Measurements from ENCODE around the gene LGR6.

Gene LGR6

DNA sequence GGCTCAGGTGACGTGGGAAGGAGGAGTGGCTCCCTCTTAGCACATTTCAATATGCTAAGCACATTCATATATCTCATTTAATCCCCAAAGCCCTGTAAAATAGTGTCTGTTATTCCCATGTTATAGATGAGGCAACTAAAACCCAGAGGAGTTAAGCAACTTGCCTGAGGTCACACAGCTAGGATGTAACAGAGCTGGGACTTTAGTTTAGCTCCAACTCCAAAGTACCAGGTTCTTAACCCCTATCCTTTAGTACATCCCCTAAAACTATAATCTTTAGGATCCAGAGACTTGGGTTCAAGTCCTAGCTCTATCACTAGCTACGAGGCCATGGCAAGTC is 48.5 kb downstream of the LGR6 start:
- no CpG with 5 or more reads among the region's 2 CpGs for WGBS (ENCODE audit: insufficient coverage, insufficient read length)
- Histone ChIP-seq H3K36me3 (ENCODE audit: control insufficient read depth, insufficient read depth, low read length) (no peaks in the 10 kb centered on the region), H3K4me3 (ENCODE audit: low read length) (no peak overlapping the region), H3K4me1 (ENCODE audit: control insufficient read depth, insufficient read depth, low read length) (no peaks in the 10 kb centered on the region), H3K27ac (ENCODE audit: low read length) (no peak overlapping the region), H3K27me3 (ENCODE audit: control insufficient read depth, insufficient read depth, low read length) (no peaks in the 10 kb centered on the region), H3K9me3 (ENCODE audit: control insufficient read depth, insufficient read depth, low read length) (no peaks in the 10 kb centered on the region)
- no peak for DNase-seq (ENCODE audit: low read depth, low spot score)

DNA sequence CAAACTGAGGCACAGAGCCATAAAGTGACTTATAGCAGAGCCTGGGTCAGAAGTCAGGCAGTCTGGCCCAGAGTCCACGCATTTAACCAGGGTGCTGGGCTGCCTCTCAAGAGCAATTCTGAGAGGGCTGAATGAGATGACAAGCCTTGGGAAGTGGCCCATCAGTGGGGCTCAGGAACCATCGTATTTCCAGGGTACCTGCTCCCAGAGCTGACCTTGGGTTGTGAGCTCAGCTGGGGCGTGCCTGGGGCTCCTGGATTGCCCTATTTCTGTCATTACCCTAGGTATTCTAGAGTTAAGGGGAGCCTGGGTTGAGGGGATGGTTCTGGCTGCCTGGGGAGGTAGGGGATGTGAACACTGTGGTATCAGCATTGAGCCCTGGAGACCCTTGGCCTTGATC is 49.4 kb downstream of the LGR6 start:
- Histone ChIP-seq H3K27me3 (ENCODE audit: control insufficient read depth, insufficient read depth, low read length) (no peaks in the 10 kb centered on the region), H3K36me3 (ENCODE audit: control insufficient read depth, insufficient read depth, low read length) (no peaks in the 10 kb centered on the region), H3K27ac (ENCODE audit: low read length) (no peak overlapping the region), H3K4me3 (ENCODE audit: low read length) (no peak overlapping the region), H3K9me3 (ENCODE audit: control insufficient read depth, insufficient read depth, low read length) (no peaks in the 10 kb centered on the region), H3K4me1 (ENCODE audit: control insufficient read depth, insufficient read depth, low read length) (no peaks in the 10 kb centered on the region)
- no CpG with 5 or more reads among the region's 3 CpGs for WGBS (ENCODE audit: insufficient coverage, insufficient read length)
- no peak for DNase-seq (ENCODE audit: low read depth, low spot score)

DNA sequence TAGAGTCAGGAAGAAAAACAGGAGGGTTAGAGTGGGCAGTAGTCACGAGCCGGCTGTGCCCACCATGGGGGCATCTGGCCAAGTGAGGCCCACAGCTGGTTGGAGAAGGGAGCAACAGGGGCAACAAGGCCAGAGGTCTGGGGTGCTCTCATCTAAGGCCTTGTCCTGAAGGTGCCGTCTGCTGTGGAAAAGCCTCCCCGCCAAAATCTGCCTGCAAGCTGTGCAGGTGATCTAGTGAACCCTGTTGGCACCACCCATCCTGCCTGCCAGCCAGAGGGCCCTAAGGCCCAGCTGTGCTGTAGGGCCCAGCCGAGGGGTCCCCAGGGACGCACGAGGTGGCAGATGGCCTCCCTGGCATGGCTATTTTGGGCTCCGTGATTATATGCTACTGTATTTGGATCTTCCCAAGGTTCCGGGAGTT is 51.3 kb downstream of the LGR6 start:
- H3K9me3 ChIP-seq (ENCODE audit: control insufficient read depth, insufficient read depth, low read length), result no peaks in the 10 kb centered on the region
- no CpG with 5 or more reads among the region's 9 CpGs for WGBS (ENCODE audit: insufficient coverage, insufficient read length)
- H3K27me3 ChIP-seq (ENCODE audit: control insufficient read depth, insufficient read depth, low read length), result no peaks in the 10 kb centered on the region
- no peak overlapping the region for H3K4me3 ChIP-seq (ENCODE audit: low read length)
- H3K27ac ChIP-seq (ENCODE audit: low read length), result no peak overlapping the region
- H3K4me1 ChIP-seq (ENCODE audit: control insufficient read depth, insufficient read depth, low read length), result no peaks in the 10 kb centered on the region
- no peaks in the 10 kb centered on the region for H3K36me3 ChIP-seq (ENCODE audit: control insufficient read depth, insufficient read depth, low read length)
- DNase-seq (ENCODE audit: low read depth, low spot score), result no peak

DNA sequence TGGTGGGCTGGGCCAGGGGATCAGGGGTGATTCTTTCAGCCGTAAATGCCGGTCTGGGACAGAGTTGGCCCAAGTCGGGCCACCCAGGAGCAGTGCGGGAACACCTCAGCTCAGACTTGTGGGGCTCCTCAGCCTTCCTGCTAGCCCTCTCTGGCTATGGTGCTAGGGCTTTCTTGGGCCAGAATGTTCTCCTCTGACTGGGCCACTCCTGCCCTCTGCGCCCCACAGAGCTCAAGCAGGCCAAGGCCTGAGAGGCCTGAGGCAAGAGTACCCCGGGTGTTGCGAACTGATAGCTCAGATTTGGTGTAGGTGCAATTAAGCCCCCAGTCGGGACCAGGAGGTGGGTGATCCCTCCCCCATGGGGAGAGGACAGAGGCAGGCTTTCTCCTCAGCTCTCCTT is 51.8 kb downstream of the LGR6 start:
- no CpG with 5 or more reads among the region's 8 CpGs for WGBS (ENCODE audit: insufficient coverage, insufficient read length)
- no peaks in the 10 kb centered on the region for H3K9me3 ChIP-seq (ENCODE audit: control insufficient read depth, insufficient read depth, low read length)
- no peak overlapping the region for H3K4me3 ChIP-seq (ENCODE audit: low read length)
- no peak overlapping the region for H3K27ac ChIP-seq (ENCODE audit: low read length)
- DNase-seq (ENCODE audit: low read depth, low spot score), result no peak
- H3K4me1 ChIP-seq (ENCODE audit: control insufficient read depth, insufficient read depth, low read length), result no peaks in the 10 kb centered on the region
- H3K27me3 ChIP-seq (ENCODE audit: control insufficient read depth, insufficient read depth, low read length), result no peaks in the 10 kb centered on the region
- no peaks in the 10 kb centered on the region for H3K36me3 ChIP-seq (ENCODE audit: control insufficient read depth, insufficient read depth, low read length)

DNA sequence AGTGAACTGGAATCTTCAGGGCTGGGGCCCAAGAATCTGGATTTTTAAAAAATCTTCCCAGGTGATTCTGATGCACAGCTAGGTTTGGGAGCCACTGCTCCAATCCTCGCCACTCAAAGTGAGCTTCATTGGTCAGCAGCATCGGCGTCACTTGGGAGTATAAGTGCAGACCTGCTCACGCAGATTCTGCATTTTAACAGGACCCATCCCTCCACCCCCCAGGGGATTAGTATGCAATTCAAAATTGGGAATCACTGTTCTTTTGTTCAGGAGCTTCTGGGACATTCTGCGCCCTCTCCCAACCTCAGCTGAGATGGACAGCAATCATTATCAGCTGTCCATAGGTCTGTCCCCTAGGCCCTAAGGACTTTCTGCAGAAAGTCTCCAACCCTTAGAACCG is 53.5 kb downstream of the LGR6 start:
- Histone ChIP-seq H3K9me3 (ENCODE audit: control insufficient read depth, insufficient read depth, low read length) (no peaks in the 10 kb centered on the region), H3K4me1 (ENCODE audit: control insufficient read depth, insufficient read depth, low read length) (no peaks in the 10 kb centered on the region), H3K4me3 (ENCODE audit: low read length) (no peak overlapping the region), H3K27ac (ENCODE audit: low read length) (no peak overlapping the region), H3K27me3 (ENCODE audit: control insufficient read depth, insufficient read depth, low read length) (no peaks in the 10 kb centered on the region), H3K36me3 (ENCODE audit: control insufficient read depth, insufficient read depth, low read length) (no peaks in the 10 kb centered on the region)
- WGBS (ENCODE audit: insufficient coverage, insufficient read length), result no CpG with 5 or more reads among the region's 6 CpGs
- no peak for DNase-seq (ENCODE audit: low read depth, low spot score)

DNA sequence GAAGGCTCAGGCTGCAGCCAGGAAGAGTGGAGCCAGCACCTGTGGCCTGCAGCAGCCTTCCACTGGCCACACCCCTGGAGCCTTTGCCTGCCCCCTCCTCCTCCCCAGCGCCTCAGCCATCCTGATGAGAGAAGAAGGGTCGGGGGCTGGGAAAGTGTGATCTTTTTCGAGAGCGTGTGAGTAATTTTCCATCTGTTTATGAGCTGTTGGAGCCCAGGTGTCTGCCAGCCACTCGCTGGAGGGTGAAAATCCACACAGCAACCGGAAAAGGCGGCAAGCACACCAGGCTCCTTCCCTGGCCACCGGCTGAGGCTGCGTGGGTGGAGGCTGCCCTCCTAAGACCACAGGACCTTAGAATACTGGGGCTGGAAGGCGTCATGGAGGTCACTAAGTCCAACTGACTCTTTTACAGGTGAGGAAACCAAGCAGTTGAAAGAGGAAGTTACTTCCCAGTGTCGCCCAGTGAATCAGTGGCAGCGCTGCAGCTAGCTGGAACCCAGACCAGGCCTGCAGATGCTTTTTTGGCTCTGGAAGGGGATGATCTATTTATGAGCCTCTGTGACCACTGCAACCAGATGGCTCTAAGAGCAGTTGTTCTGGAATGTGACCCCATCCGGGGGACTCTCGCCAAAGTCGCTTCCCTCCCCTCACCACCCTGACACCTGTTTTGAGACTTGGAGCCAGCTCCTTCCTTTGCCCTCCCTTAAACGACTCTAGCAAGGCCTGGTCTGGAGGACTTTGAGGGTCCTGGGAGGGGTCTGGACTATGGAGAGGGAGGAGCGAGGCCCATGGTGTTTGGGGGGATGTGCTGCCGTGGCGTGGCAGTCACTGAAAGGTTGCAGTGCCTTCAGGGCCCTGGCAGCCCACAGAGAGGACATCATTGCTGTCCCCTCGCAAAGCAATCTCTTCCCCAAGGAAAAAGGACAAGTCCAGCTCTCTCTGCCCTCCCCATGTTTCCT is 54.5 kb downstream of the LGR6 start:
- no peak overlapping the region for H3K4me3 ChIP-seq (ENCODE audit: low read length)
- H3K27me3 ChIP-seq (ENCODE audit: control insufficient read depth, insufficient read depth, low read length), result no peaks in the 10 kb centered on the region
- DNase-seq (ENCODE audit: low read depth, low spot score), result no peak
- H3K27ac ChIP-seq (ENCODE audit: low read length), result no peak overlapping the region
- H3K9me3 ChIP-seq (ENCODE audit: control insufficient read depth, insufficient read depth, low read length), result no peaks in the 10 kb centered on the region
- WGBS (ENCODE audit: insufficient coverage, insufficient read length), result no CpG with 5 or more reads among the region's 20 CpGs
- H3K36me3 ChIP-seq (ENCODE audit: control insufficient read depth, insufficient read depth, low read length), result no peaks in the 10 kb centered on the region
- no peaks in the 10 kb centered on the region for H3K4me1 ChIP-seq (ENCODE audit: control insufficient read depth, insufficient read depth, low read length)

DNA sequence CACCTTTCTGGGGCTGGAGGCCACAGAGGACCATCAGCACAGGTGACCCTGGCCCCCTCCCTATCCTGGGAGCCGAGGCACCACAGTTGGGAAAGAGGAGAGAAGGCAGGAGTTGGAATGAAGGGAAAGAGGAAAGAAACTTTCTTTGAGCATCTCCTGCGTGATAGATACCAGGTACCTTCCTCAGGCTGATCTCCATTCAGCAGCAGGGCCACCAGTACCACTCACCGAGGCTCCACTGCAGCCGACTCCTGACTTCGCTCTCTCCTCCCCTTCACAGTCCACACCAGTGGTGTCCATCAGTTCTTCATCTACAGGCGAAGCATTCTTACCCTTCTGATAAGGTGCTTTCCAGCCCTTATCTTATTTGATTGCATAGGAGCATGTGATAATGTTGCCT is 55.3 kb downstream of the LGR6 start:
- no peak for DNase-seq (ENCODE audit: low read depth, low spot score)
- H3K4me1 ChIP-seq (ENCODE audit: control insufficient read depth, insufficient read depth, low read length), result no peaks in the 10 kb centered on the region
- H3K4me3 ChIP-seq (ENCODE audit: low read length), result no peak overlapping the region
- H3K9me3 ChIP-seq (ENCODE audit: control insufficient read depth, insufficient read depth, low read length), result no peaks in the 10 kb centered on the region
- no CpG with 5 or more reads among the region's 6 CpGs for WGBS (ENCODE audit: insufficient coverage, insufficient read length)
- H3K36me3 ChIP-seq (ENCODE audit: control insufficient read depth, insufficient read depth, low read length), result no peaks in the 10 kb centered on the region
- no peak overlapping the region for H3K27ac ChIP-seq (ENCODE audit: low read length)
- H3K27me3 ChIP-seq (ENCODE audit: control insufficient read depth, insufficient read depth, low read length), result no peaks in the 10 kb centered on the region

DNA sequence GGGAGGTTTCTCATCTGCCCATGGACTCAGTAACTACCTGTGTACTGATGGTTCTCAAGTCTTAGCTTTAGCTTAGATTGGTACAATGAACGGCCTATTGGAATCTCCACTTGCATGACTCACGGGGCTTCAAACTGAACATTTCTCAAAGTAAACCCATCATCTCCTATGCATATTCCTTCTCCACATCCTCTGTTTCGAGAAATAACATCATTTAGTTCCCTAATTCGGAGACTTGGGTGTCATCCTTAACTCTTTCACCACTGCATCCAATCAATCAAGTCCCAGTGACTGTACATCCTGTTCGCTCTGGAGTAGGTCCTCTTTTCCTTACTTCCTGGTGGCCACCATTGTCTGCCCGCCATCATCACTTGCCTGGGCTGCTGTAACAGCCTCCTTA is 55.8 kb downstream of the LGR6 start:
- WGBS (ENCODE audit: insufficient coverage, insufficient read length), result no CpG with 5 or more reads among the region's 6 CpGs
- Histone ChIP-seq H3K9me3 (ENCODE audit: control insufficient read depth, insufficient read depth, low read length) (no peaks in the 10 kb centered on the region), H3K27ac (ENCODE audit: low read length) (no peak overlapping the region), H3K27me3 (ENCODE audit: control insufficient read depth, insufficient read depth, low read length) (no peaks in the 10 kb centered on the region), H3K4me3 (ENCODE audit: low read length) (no peak overlapping the region), H3K4me1 (ENCODE audit: control insufficient read depth, insufficient read depth, low read length) (no peaks in the 10 kb centered on the region), H3K36me3 (ENCODE audit: control insufficient read depth, insufficient read depth, low read length) (no peaks in the 10 kb centered on the region)
- no peak for DNase-seq (ENCODE audit: low read depth, low spot score)

DNA sequence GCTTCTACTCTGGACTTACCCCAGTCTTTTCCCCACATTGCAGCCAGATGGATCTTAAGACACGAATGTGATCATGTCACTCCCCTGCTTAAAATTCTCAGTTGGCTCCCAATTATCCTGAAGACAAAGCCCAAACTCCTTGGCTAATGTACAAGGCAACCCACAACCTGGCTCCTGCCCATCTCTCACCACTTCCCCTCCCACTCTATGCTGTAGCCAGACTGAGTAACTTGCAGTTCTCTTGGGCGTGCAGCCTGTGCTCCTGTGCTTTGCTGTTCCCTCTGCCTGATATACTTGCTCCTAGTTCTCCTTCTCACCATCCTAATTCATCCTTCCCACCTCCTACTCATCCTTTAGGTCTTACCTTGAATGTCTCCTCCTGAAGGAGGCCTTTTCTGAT is 56.2 kb downstream of the LGR6 start:
- no peak overlapping the region for H3K4me3 ChIP-seq (ENCODE audit: low read length)
- no peak overlapping the region for H3K27ac ChIP-seq (ENCODE audit: low read length)
- H3K9me3 ChIP-seq (ENCODE audit: control insufficient read depth, insufficient read depth, low read length), result no peaks in the 10 kb centered on the region
- H3K27me3 ChIP-seq (ENCODE audit: control insufficient read depth, insufficient read depth, low read length), result no peaks in the 10 kb centered on the region
- H3K4me1 ChIP-seq (ENCODE audit: control insufficient read depth, insufficient read depth, low read length), result no peaks in the 10 kb centered on the region
- DNase-seq (ENCODE audit: low read depth, low spot score), result no peak
- H3K36me3 ChIP-seq (ENCODE audit: control insufficient read depth, insufficient read depth, low read length), result no peaks in the 10 kb centered on the region
- no CpG with 5 or more reads among the region's 2 CpGs for WGBS (ENCODE audit: insufficient coverage, insufficient read length)

DNA sequence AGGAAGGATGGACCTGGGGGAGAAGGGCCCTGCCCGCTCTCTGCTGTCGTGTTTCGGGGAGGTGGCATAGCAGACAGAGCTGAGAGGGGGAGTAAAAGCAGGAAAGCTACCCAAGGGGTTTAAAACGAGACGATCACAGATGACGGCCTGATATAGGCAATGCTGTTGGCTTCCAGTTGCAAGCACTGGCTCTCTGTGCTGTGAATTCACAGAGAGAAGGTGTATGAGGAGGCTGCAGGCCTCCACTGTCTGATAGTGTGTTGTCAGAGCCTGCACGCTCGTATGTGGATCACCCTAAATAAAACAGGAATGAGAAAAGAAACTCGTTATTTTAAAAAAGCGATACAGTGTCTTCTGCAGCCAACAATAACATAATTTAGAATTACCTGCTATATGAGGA is 57.4 kb downstream of the LGR6 start:
- Histone ChIP-seq H3K4me1 (ENCODE audit: control insufficient read depth, insufficient read depth, low read length) (no peaks in the 10 kb centered on the region), H3K27ac (ENCODE audit: low read length) (no peak overlapping the region), H3K36me3 (ENCODE audit: control insufficient read depth, insufficient read depth, low read length) (no peaks in the 10 kb centered on the region), H3K4me3 (ENCODE audit: low read length) (no peak overlapping the region), H3K27me3 (ENCODE audit: control insufficient read depth, insufficient read depth, low read length) (no peaks in the 10 kb centered on the region), H3K9me3 (ENCODE audit: control insufficient read depth, insufficient read depth, low read length) (no peaks in the 10 kb centered on the region)
- WGBS (ENCODE audit: insufficient coverage, insufficient read length), result no CpG with 5 or more reads among the region's 10 CpGs
- no peak for DNase-seq (ENCODE audit: low read depth, low spot score)

Data from iPS DF 6.9 (cell line).